HFF-Myc (cell line): ENCODE data around the gene CERK.

Experiments
- DNase-seq: peaks from one replicate; pipeline ENCODE4 v3.0.0-alpha.2; 2011; ENCODE audit warnings: low read depth; ENCODE audit errors: extremely low read depth
- H3K4me3 ChIP-seq: replicated peaks from 2 replicates; pipeline ENCODE4 v1.5.1; 2011; ENCODE audit warnings: low read depth, mild to moderate bottlenecking, control low read depth, low read length
- TF ChIP-seq, protein P1 (sequence below): IDR thresholded peaks from 2 replicates; pipeline ENCODE4 v1.5.1; 2012; ENCODE audit warnings: mild to moderate bottlenecking, low read depth, low read length, control low read depth; ENCODE audit errors: missing control alignments

Gene CERK

GRCh38 chr22:46753761-46754109 is 15.7 kb upstream of the CERK start:
- DNase-seq, result no peak
- TF ChIP-seq, protein P1, sequence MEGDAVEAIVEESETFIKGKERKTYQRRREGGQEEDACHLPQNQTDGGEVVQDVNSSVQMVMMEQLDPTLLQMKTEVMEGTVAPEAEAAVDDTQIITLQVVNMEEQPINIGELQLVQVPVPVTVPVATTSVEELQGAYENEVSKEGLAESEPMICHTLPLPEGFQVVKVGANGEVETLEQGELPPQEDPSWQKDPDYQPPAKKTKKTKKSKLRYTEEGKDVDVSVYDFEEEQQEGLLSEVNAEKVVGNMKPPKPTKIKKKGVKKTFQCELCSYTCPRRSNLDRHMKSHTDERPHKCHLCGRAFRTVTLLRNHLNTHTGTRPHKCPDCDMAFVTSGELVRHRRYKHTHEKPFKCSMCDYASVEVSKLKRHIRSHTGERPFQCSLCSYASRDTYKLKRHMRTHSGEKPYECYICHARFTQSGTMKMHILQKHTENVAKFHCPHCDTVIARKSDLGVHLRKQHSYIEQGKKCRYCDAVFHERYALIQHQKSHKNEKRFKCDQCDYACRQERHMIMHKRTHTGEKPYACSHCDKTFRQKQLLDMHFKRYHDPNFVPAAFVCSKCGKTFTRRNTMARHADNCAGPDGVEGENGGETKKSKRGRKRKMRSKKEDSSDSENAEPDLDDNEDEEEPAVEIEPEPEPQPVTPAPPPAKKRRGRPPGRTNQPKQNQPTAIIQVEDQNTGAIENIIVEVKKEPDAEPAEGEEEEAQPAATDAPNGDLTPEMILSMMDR, result no peak
- H3K4me3 ChIP-seq, result no peak overlapping the region

DNA sequence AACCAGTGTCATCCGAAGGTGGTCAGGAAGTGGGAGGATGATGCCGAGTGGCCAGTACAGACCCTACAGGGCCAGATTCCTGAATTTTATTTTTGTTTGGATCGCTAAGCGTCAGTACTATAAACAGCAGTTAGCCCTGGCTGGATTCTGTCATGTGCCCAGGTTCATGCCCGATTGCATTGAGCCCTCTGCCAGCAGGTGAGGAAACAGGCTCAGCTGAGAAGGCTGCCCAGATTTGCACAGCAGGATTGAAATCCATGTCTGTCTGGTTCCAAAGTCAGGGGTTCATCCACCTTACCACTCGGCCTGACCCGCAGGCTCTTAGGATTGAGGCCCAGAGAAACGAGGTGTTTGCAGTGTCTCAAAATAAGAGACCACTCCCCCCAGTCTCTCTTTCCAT is 15.3 kb upstream of the CERK start:
- TF ChIP-seq, protein P1, result no peak
- no peak overlapping the region for H3K4me3 ChIP-seq
- no peak for DNase-seq

GRCh38 chr22:46752988-46753310 is 14.9 kb upstream of the CERK start:
- TF ChIP-seq, protein P1, result no peak
- H3K4me3 ChIP-seq, result no peak overlapping the region

GRCh38 chr22:46752286-46752987 is 14.4 kb upstream of the CERK start:
- TF ChIP-seq, protein P1, result no peak
- H3K4me3 ChIP-seq, result no peak overlapping the region
- DNase-seq, result no peak

More at GRCh38 chr22:46752988-46753310, 14.9 kb upstream of the CERK start:
- DNase-seq, result no peak

GRCh38 chr22:46750863-46751443 is 12.9 kb upstream of the CERK start:
- TF ChIP-seq, protein P1, result no peak
- no peak for DNase-seq
- H3K4me3 ChIP-seq, result no peak overlapping the region

- H3K4me3 ChIP-seq, result no peak overlapping the region
- TF ChIP-seq, protein P1, result no peak
- no peak for DNase-seq
Measured at GRCh38 chr22:46750530-46750800, 12.4 kb upstream of the CERK start.

DNA sequence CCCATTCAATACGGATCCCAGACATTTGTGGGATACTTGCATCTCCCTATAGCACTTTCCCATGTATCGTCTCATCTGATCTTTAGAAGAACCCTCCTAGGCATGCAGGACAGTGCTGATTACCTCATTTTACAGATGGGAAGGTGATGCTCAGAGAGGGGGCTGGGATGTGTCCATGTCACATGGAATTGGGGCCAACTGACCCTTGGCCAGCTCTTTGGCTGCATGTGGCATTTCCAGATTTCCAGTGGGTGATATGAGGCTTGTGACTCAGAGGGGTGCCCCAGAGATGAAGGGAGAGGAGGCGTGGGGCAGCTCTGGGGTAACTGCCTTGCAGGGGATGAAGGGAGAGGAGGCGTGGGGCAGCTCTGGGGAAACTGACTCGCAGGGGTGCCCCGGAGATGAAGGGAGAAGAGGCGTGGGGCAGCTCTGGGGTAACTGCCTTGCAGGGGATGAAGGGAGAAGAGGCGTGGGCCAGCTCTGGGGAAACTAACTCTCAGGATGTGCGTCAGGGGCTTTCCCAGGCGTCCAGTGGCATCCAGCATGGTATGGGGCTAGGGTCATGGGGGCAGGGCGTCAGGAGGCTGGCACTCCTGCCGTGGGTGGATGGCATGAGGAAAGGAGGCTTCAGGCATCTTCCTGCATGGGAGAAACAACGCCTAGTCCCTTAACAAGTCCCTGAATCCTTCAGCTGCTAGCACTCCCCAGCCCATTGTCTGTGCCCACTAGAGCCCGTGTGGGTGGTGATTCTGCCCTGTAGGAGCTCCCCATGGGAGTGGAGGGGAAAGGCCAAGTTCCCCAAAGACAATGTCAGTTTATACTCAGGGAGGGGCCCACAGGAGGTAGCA is 11.9 kb upstream of the CERK start:
- H3K4me3 ChIP-seq, result no peak overlapping the region
- TF ChIP-seq, protein P1, result no peak
- no peak for DNase-seq
